ENCODE data around the gene ROR2.

Gene ROR2

DNA sequence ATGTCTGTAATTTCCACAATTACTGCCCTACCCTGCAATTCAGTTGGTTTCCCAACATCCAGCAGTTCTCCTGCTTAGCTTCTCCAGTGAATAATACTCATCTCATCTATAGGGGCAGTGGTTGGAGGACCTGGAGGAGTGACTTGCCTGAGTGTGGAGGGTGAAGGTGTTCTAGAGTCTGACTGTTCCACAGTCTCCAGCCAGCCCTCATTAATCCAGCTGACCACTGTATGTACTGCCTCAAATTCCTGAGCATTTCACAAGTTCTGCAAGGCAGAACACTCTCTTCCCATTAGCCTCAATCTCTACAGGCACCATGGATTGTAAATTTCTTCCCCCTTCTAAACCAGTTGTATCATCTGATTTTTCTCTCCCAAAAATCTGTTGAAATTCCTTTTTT lies 379.0 kb downstream of the ROR2 start:
- TF ChIP-seq CTCF (IDR thresholded peaks at IDR 0.05; ENCODE audit: insufficient read depth, low read length, poor library complexity, severe bottlenecking) (no peak), EZH2phosphoT487 (conservative IDR thresholded peaks at IDR 0.05; ENCODE audit: low read length) (no peak)
- Histone ChIP-seq H3K4me3 (ENCODE audit: insufficient read depth, low read length, poor library complexity, severe bottlenecking) (no peak overlapping the region), H3K79me2 (ENCODE audit: insufficient read depth, low read length) (no peaks in the 10 kb centered on the region), H3K4me2 (ENCODE audit: low read depth, low read length, poor library complexity, severe bottlenecking) (no peak overlapping the region), H3K36me3 (ENCODE audit: low read length) (no peaks in the 10 kb centered on the region), H3K27me3 (ENCODE audit: low read length) (no peaks in the 10 kb centered on the region), H2AFZ (ENCODE audit: low read depth, low read length, severe bottlenecking) (no peak overlapping the region), H3K27ac (ENCODE audit: low read depth, low read length) (no peak overlapping the region), H3K9ac (ENCODE audit: low read length) (no peak overlapping the region), H3F3A (ENCODE audit: insufficient read depth) (no peaks in the 10 kb centered on the region), H3K9me2 (replicated peaks; ENCODE audit: insufficient read depth, low read length) (no peaks in the 10 kb centered on the region), H3K9me3 (ENCODE audit: insufficient read depth, low read length) (no peaks in the 10 kb centered on the region), H4K20me1 (ENCODE audit: low read depth, low read length) (no peaks in the 10 kb centered on the region)

DNA sequence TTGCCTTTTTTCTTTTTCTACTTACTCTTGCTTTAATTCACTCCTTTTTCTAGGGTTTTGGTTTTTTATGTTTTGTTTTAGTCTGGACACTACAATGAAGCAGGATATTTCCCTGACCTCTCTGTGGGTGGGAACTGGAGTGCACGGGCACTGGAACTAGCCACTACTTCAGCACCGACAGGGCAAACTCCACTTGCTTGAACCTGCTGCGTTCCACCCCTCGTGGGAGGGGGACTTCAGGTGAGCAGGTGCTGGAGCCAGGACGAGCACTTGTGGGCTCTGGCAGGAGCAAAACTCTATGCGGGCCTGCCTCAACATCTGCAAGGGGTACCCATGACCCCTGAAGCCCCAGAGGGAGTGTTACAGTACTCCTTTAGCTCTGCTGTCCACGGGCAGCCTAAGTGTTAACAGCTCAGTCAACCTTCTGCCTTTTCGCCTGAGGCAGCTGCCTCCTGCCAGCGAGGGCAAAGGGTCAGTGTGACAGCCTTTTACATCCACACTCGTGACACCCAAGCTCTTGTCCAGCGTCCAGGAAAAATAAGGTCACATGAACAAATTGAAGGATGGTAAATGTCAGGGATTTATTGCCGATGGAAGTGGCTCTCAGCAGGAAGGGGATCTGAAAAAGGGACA lies 382.3 kb downstream of the ROR2 start:
- TF ChIP-seq CTCF (IDR thresholded peaks at IDR 0.05; ENCODE audit: insufficient read depth, low read length, poor library complexity, severe bottlenecking): no peak
- TF ChIP-seq EZH2phosphoT487 (conservative IDR thresholded peaks at IDR 0.05; ENCODE audit: low read length): no peak

DNA sequence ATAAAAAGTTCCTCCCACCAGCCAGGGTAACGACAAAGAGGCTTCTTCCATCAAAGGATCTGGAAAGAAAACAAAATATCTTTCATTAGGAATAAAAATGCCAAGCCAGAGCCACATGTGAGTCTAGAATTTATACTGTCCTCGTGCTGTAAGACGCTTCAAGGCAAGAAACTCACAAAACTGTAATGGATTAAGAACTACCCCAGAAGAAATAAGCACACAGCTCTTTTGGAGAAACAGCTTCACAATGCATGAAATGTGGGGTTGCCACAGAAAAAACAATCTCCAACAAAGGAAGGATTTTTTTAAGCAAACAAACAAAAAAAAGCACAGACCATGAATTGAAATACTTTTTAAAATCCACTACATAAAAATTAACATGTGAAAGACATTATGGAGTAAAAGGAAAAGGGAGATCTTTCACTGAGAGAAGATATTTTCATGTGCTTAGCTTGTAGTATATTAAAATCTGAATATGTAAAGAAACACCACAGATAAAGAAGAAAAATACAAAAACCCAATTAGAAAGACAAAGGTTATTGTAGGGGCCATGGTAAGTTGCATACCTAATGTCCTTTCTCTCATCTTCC lies 385.9 kb downstream of the ROR2 start:
- Histone ChIP-seq H3K36me3 (ENCODE audit: low read length) (no peaks in the 10 kb centered on the region), H3K4me3 (ENCODE audit: insufficient read depth, low read length, poor library complexity, severe bottlenecking) (no peak overlapping the region), H3K9me2 (replicated peaks; ENCODE audit: insufficient read depth, low read length) (no peaks in the 10 kb centered on the region), H3K79me2 (ENCODE audit: insufficient read depth, low read length) (no peaks in the 10 kb centered on the region), H2AFZ (ENCODE audit: low read depth, low read length, severe bottlenecking) (no peak overlapping the region), H4K20me1 (ENCODE audit: low read depth, low read length) (no peaks in the 10 kb centered on the region), H3K27me3 (ENCODE audit: low read length) (no peaks in the 10 kb centered on the region), H3K9me3 (ENCODE audit: insufficient read depth, low read length) (no peaks in the 10 kb centered on the region), H3K4me2 (ENCODE audit: low read depth, low read length, poor library complexity, severe bottlenecking) (no peak overlapping the region), H3K27ac (ENCODE audit: low read depth, low read length) (no peak overlapping the region), H3F3A (ENCODE audit: insufficient read depth) (no peaks in the 10 kb centered on the region), H3K9ac (ENCODE audit: low read length) (no peak overlapping the region)
- no peak for TF ChIP-seq EZH2phosphoT487 (conservative IDR thresholded peaks at IDR 0.05; ENCODE audit: low read length)
- TF ChIP-seq CTCF (IDR thresholded peaks at IDR 0.05; ENCODE audit: insufficient read depth, low read length, poor library complexity, severe bottlenecking): no peak

More for the DNA sequence above, 382.3 kb downstream of the ROR2 start:
- Histone ChIP-seq H3K9ac (ENCODE audit: low read length) (no peak overlapping the region), H3K27me3 (ENCODE audit: low read length) (no peaks in the 10 kb centered on the region), H3K36me3 (ENCODE audit: low read length) (no peaks in the 10 kb centered on the region), H3K9me3 (ENCODE audit: insufficient read depth, low read length) (no peaks in the 10 kb centered on the region), H3K9me2 (replicated peaks; ENCODE audit: insufficient read depth, low read length) (no peaks in the 10 kb centered on the region), H2AFZ (ENCODE audit: low read depth, low read length, severe bottlenecking) (no peak overlapping the region), H3F3A (ENCODE audit: insufficient read depth) (no peaks in the 10 kb centered on the region), H3K4me3 (ENCODE audit: insufficient read depth, low read length, poor library complexity, severe bottlenecking) (no peak overlapping the region), H3K79me2 (ENCODE audit: insufficient read depth, low read length) (no peaks in the 10 kb centered on the region), H3K27ac (ENCODE audit: low read depth, low read length) (no peak overlapping the region), H3K4me2 (ENCODE audit: low read depth, low read length, poor library complexity, severe bottlenecking) (no peak overlapping the region), H4K20me1 (ENCODE audit: low read depth, low read length) (no peaks in the 10 kb centered on the region)
